Head of caudate nucleus (tissue), 42 donors: ENCODE results near the gene ARMC8.

Experiments
- DNase-seq, 42 donors: peaks; one replicate each; pipeline versions ENCODE4 v3.0.0 to v3.0.0-alpha.2; 2020 to 2021; ENCODE audit warnings: mixed read lengths in 7 of 42
- intact Hi-C: fragments of 100-400 bp; cut with DNase I; formaldehyde crosslinking; loops from one replicate; pipeline ENCODE4 v1.15.0; 2022

ARMC8 gene

DNA sequence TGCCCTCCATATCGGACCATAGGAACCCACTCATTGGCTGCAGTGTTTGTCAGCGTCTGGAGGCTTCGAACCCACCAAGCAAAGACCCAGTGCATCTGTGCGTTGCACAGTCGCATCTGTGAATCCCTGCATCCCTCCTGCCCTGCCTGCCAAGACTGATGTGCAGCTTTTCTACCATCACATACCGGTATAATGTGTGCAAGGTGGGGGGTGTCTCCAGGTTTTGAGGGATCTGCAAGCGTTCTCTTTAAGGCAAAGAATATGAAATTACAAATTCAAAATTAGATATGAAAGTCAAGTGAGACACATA, 142.8 kb downstream of the ARMC8 start:
- intact Hi-C loops = loop anchor here (10.0 kb wide), 1 partner anchor 145 kb away; the partner anchor contains the start of gene ARMC8
- no peak for DNase-seq

DNA sequence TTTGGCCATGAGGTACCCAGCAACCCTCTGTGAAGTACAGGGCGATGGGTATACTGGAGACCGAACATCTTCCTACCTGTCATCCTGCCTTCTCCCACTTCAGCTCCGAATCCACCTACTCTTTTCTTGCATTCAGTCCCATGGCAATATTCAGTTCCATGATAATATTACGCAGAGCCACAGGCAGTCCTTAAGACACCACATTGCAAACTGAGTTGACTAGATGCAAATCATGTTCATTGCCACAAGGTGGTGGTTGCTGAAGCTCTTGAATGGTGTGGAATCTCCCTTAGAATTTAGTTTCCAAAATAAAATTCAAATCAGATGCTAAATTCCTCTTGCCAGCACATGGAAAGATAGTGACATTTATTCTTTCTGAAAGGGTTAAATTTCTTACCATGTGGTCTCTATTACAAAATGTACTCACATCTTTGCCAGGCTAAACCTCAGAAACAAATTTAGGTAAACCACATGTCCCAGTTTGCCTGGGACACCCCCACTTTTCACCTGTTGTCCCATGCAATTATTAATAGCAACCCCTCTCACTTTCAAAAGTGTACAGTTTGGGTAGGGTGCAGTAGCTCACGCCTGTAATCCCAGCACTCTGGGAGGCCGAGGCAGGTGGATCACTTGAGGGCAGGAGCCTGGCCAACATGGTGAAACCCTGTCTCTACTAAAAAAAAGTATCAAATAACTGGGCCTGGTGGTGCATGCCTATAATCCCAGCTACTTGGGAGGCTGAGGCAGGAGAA, 144.2 kb downstream of the ARMC8 start:
- peak in 3 of 42 donors; percentile 22 to 50 (median 44) for DNase-seq
- intact Hi-C loops = no loop called here

DNA sequence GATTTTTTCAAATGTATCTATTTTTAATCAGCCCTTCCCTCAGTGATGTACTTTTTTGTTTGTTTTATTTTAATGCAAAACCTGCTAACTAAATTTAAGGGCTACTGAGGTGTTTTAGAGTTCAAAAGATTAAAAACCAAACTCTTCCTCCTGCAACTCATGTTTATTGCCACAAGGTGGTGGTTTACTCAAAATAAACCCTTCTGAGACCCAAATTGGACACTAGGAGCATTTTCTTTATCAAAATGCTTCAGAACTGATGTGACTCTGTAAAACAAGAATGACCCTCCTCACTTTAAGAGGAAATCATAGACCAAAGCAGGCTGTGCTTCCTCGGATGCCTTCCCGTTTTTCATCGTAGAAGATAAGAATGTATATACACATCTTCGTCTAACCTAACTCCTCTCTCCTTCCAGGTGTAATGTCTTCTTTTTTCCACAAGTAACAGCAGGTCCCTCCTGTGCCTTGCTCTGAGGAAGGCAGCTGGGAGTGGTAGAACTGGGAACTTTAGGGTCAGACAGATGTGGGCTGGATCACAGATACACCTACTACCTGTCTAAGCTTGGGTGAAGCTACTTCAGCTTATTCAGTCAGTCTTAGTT, 145.5 kb downstream of the ARMC8 start:
- intact Hi-C loops = no loop called here
- DNase-seq = no peak

- intact Hi-C loops = no loop called here
- DNase-seq = peak in 1 of 42 donors; percentile 8
These were observed 147.5 kb downstream of the ARMC8 start for GRCh38 chr3:138334608-138335007.

DNA sequence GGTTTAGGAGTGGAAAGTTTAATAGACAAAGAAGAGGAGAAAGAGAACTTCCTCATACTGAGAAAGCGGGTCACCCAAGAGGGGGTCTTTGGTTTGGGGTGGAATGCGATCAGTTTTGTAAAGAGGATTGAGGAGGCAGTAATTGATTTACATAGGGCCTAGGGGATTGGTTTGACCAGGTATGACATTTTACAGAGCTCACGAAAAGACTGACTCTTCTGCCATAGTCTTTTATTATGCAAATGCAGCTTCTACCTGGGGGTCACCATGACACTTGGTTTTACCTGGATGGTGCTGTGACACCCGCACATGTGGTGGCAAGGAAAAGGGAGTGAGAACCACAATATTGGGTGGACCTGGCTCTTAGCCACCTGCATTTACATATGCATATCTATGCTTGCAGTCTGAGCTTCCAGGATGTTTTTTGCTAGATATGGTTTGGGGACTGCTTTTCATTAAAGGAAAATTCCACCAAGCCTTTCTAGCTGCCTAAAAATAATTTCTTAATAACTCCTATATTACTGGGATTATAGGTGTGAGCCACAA, 149.4 kb downstream of the ARMC8 start:
- DNase-seq = no peak
- intact Hi-C loops = no loop called here

GRCh38 chr3:138338244-138338643, 151.1 kb downstream of the ARMC8 start:
- DNase-seq = peak in 1 of 42 donors; percentile 19
- intact Hi-C loops = no loop called here

DNA sequence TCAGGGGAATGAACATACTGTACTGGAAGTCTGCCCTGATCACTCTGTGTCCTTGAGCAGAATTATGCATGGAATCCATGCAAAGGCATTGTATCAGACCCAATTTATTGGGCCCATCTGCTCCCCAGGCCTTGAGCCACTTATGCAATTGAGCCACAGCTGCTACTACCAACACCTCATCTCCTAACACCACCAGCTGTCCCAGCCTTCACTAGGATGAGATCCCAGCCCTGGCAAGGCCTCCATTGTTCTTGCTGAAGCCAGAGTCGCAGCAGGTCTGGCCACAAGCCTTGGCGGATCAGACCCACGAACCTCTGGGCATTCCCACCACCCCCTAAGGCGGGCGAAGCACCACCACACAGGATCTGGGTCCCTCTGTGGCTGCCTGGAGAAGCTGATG, 151.7 kb downstream of the ARMC8 start:
- DNase-seq = no peak
- intact Hi-C loops = no loop called here

DNA sequence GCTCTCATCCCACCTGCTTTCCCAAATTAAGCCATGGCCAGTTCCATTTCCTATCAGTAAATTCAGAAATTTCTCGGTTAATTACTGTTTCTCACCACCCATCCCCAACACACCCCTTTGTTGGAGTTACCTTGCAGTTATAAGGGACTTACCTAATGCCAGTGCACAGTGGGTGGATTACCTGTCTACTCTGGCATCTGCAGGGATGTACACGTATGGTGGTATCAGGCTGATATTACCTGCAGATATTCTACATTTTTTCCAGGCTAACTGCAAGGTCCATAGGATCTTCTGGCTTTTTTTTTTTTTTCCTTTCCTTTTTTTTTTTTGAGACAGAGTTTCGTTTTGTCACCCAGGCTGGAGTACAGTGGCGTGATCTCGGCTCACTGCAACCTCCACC, 153.4 kb downstream of the ARMC8 start:
- intact Hi-C loops = loop anchor here (10.0 kb wide), 1 partner anchor 64 kb away; no protein-coding TSS in a partner anchor
- no peak for DNase-seq

- DNase-seq = no peak
- intact Hi-C loops = loop anchor here (10.0 kb wide), 1 partner anchor 60 kb away; no protein-coding TSS in a partner anchor
These were observed 157.7 kb downstream of the ARMC8 start for GRCh38 chr3:138344754-138345153.
